ENCODE measurements around the gene LILRB1.

DNA sequence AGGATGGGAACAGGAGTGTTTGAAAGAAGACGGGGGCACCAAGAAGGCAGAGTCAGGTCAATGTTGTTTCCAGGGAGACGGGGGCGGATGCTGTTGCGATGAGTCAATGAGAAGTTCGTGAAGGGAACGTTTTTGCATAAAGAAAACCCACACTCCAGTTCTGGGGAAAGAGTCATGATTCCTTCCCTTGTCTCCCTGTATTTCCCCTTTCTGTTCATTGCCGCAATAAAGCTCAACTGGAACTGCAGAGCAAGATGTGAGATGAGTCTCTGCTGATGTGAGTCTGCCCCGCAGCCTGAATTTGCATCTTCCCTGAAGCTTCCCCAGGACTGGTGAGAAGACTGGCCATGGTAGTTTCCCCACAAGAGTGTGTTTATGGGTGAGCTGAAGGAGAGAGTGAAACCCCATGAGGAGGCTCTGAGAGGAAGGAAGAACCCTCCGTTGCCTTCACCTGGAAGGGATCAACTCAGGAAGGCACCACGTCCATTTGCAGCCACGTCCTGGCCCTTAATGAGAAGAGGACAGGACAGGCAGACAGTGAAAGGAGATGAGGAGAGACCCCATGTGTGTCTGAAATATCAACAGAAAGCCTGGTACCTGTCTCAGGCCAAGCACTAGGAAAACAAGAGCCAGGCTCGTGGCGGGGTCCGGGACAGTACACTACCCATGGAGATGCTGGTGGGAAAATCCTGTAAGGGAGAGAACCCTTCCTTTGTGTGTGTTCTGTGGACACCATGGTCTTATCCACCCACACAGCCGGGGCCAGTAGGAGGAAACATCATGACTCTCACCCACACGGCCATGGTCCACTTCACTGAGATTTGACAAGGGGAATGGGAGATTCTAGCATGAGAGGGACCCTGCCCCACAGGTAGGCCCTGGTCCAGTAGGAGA lies 23.1 kb upstream of the LILRB1 start:
- TF ChIP-seq, protein P1, sequence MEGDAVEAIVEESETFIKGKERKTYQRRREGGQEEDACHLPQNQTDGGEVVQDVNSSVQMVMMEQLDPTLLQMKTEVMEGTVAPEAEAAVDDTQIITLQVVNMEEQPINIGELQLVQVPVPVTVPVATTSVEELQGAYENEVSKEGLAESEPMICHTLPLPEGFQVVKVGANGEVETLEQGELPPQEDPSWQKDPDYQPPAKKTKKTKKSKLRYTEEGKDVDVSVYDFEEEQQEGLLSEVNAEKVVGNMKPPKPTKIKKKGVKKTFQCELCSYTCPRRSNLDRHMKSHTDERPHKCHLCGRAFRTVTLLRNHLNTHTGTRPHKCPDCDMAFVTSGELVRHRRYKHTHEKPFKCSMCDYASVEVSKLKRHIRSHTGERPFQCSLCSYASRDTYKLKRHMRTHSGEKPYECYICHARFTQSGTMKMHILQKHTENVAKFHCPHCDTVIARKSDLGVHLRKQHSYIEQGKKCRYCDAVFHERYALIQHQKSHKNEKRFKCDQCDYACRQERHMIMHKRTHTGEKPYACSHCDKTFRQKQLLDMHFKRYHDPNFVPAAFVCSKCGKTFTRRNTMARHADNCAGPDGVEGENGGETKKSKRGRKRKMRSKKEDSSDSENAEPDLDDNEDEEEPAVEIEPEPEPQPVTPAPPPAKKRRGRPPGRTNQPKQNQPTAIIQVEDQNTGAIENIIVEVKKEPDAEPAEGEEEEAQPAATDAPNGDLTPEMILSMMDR (IDR thresholded peaks at IDR 0.05; ENCODE audit: insufficient read depth, low read length, poor library complexity, severe bottlenecking) = no peak
- TF ChIP-seq EZH2phosphoT487 (conservative IDR thresholded peaks at IDR 0.05; ENCODE audit: low read length) = no peak

All from SU-DHL-6 (cell line).